HCT116 (cell line): ENCODE measurements around the gene KHSRP. TPM values are rescaled to one million over a fixed set of nuclear protein-coding genes. Genes with fewer than 3 reads are reported as not detected.
A peak's percentile ranks its signal among the peaks of the same experiment; 100 is the strongest.

Experiments used
- ATAC-seq: fragments of 200-7000 bp; cut with Tn5 transposase; 2 replicates; pipeline ENCODE4 v1.9.1; 2020; ENCODE audit warnings: mild to moderate bottlenecking, moderate library complexity
- BruUV-seq: library from RNA; stranded (reverse); fragments of 400-500 nt; replicated peaks from 2 replicates; lab custom pipeline; 2021; lab: Mats Ljungman, UMichigan
- CTCF ChIA-PET: fragments of 300-600 bp; sonication (Branson Sonifier 250); formaldehyde crosslinking; loops from one replicate; lab custom pipeline; 2021; ENCODE audit warnings: antibody characterized with exemption; lab: Charles Lee
- POLR2A ChIA-PET: fragments of 300-600, 350-600 bp; sonication (Branson Sonifier 250); formaldehyde crosslinking; loops from one replicate; lab custom pipeline; 2021; ENCODE audit warnings: antibody characterized with exemption; lab: Charles Lee
- RAD21 ChIA-PET, 2 experiments: fragments of 300-600 bp; sonication (Branson Sonifier 250); formaldehyde crosslinking; loops; one replicate each; lab custom pipeline; 2023; ENCODE audit warnings: low total read pairs in 2 of 2; ENCODE audit not compliant: uncharacterized antibody in 2 of 2, unreplicated experiment in 2 of 2, low non-redundant PET in 1 of 2; lab: Charles Lee
- DNase-seq: peaks from one replicate; pipeline ENCODE4 v3.0.0-alpha.2; 2010; ENCODE audit warnings: low read depth, low spot score
- H2AFZ ChIP-seq: fragments of 200-600 bp; shearing (Covaris generic), sonication (generic); 2 replicates; pipeline ENCODE4 v1.6.1; 2017; ENCODE audit warnings: low read depth, mixed run types, mixed read lengths, antibody characterized with exemption, low read length; ENCODE audit not compliant: poor library complexity, severe bottlenecking
- H3K27ac ChIP-seq: 2 replicates; pipeline ENCODE4 v1.5.1; 2012; ENCODE audit warnings: low read depth, low read length
- H3K27me3 ChIP-seq: fragments of 200-600 bp; sonication (generic); 2 replicates; pipeline ENCODE4 v1.6.1; 2016; ENCODE audit warnings: mixed run types, low read length, mixed read lengths; ENCODE audit not compliant: insufficient read depth
- H3K36me3 ChIP-seq, 2 experiments: fragments of 200-500 bp in 1 of 2; fragments of 200-600 bp in 1 of 2; sonication (Bioruptor generic) in 1 of 2; sonication (generic) in 1 of 2; 2 replicates each; pipeline versions ENCODE4 v1.5.1 to v1.6.1; 2014 to 2016; ENCODE audit warnings: low read length in 2 of 2, inconsistent platforms in 1 of 2, mixed read lengths in 1 of 2, mixed run types in 1 of 2; ENCODE audit not compliant: insufficient read depth in 2 of 2, control insufficient read depth in 1 of 2
- H3K4me1 ChIP-seq, 2 experiments: fragments of 200-600 bp in 1 of 2; sonication (generic) in 1 of 2; 2 replicates each; pipeline versions ENCODE4 v1.5.1 to v1.6.1; 2012 to 2017; ENCODE audit warnings: low read length in 2 of 2, inconsistent platforms in 1 of 2, mild to moderate bottlenecking in 1 of 2, mixed read lengths in 1 of 2, mixed run types in 1 of 2, moderate library complexity in 1 of 2; ENCODE audit not compliant: insufficient read depth in 2 of 2, control insufficient read depth in 1 of 2
- H3K4me2 ChIP-seq: fragments of 200-600 bp; sonication (generic); 2 replicates; pipeline ENCODE4 v1.6.1; 2017; ENCODE audit warnings: mixed run types, low read length, mixed read lengths
- H3K4me3 ChIP-seq, 2 experiments: fragments of 200-600 bp in 1 of 2; sonication (generic) in 1 of 2; replicated peaks in 1 of 2; 2 replicates each; pipeline ENCODE4 v1.5.1; 2011 to 2016; ENCODE audit warnings: low read length in 2 of 2, control low read depth in 1 of 2, low read depth in 1 of 2, mild to moderate bottlenecking in 1 of 2, mixed read lengths in 1 of 2, mixed run types in 1 of 2
- H3K79me2 ChIP-seq: fragments of 200-600 bp; sonication (generic); 2 replicates; pipeline ENCODE4 v1.6.1; 2017; ENCODE audit warnings: mild to moderate bottlenecking, mixed run types, low read length, moderate library complexity, mixed read lengths; ENCODE audit not compliant: insufficient read depth
- H3K9ac ChIP-seq: fragments of 200-600 bp; sonication (generic); 2 replicates; pipeline ENCODE4 v1.6.1; 2016; ENCODE audit warnings: low read length, mixed read lengths
- H3K9me2 ChIP-seq: fragments of 200-600 bp; sonication (generic), shearing (Covaris generic); 2 replicates; pipeline ENCODE4 v1.6.1; 2017; ENCODE audit warnings: mixed run types, mild to moderate bottlenecking, moderate library complexity; ENCODE audit not compliant: insufficient read depth
- H3K9me3 ChIP-seq, 2 experiments: fragments of 200-500 bp in 1 of 2; fragments of 200-600 bp in 1 of 2; sonication (Bioruptor generic) in 1 of 2; sonication (generic) in 1 of 2; 2 replicates each; pipeline ENCODE4 v1.6.1; 2014 to 2017; ENCODE audit warnings: low read length in 2 of 2, mixed read lengths in 2 of 2, inconsistent platforms in 1 of 2, low read depth in 1 of 2, mild to moderate bottlenecking in 1 of 2, mixed run types in 1 of 2, moderate library complexity in 1 of 2; ENCODE audit not compliant: control insufficient read depth in 1 of 2, insufficient read depth in 1 of 2
- H4K20me1 ChIP-seq: fragments of 200-600 bp; sonication (generic), shearing (Covaris generic); 2 replicates; pipeline ENCODE4 v1.6.1; 2017; ENCODE audit warnings: mixed run types, mild to moderate bottlenecking, moderate library complexity; ENCODE audit not compliant: insufficient read depth
- CBX3 ChIP-seq: IDR thresholded peaks from 2 replicates; pipeline ENCODE4 v1.6.1; 2012; ENCODE audit warnings: low read depth
- CEBPB ChIP-seq: IDR thresholded peaks from 2 replicates; pipeline ENCODE4 v1.6.1; 2012; ENCODE audit warnings: low read depth
- EGR1 ChIP-seq: IDR thresholded peaks from 2 replicates; pipeline ENCODE4 v1.6.1; 2012; ENCODE audit warnings: low read depth
- ELF1 ChIP-seq: IDR thresholded peaks from 2 replicates; pipeline ENCODE4 v1.6.1; 2012; ENCODE audit warnings: low read depth, borderline replicate concordance
- EZH2 ChIP-seq: fragments of 200-600 bp; sonication (generic); IDR thresholded peaks from 2 replicates; pipeline ENCODE4 v1.6.1; 2017; ENCODE audit warnings: antibody characterized with exemption, mixed run types
- EZH2phosphoT487 ChIP-seq: fragments of 200-600 bp; IDR thresholded peaks from 2 replicates; pipeline ENCODE4 v1.6.1; 2018; ENCODE audit warnings: antibody characterized with exemption, borderline replicate concordance
- FOSL1 ChIP-seq: IDR thresholded peaks from 2 replicates; pipeline ENCODE4 v1.6.1; 2012; ENCODE audit warnings: low read depth
- JUND ChIP-seq: IDR thresholded peaks from 2 replicates; pipeline ENCODE4 v1.6.1; 2012
- POLR2A ChIP-seq: IDR thresholded peaks from 2 replicates; pipeline ENCODE4 v1.7.0; 2011; ENCODE audit warnings: borderline replicate concordance; ENCODE audit not compliant: insufficient read depth, insufficient read length; ENCODE audit errors: extremely low read depth
- POLR2AphosphoS5 ChIP-seq: IDR thresholded peaks from 2 replicates; pipeline ENCODE4 v1.6.1; 2011; ENCODE audit warnings: mild to moderate bottlenecking, low read depth, low read length, moderate library complexity
- RAD21 ChIP-seq: IDR thresholded peaks from 2 replicates; pipeline ENCODE4 v1.6.1; 2012; ENCODE audit warnings: low read depth, mild to moderate bottlenecking
- SIN3A ChIP-seq: IDR thresholded peaks from 2 replicates; pipeline ENCODE4 v1.6.1; 2012; ENCODE audit warnings: low read depth
- SP1 ChIP-seq: IDR thresholded peaks from 2 replicates; pipeline ENCODE4 v1.6.1; 2012; ENCODE audit warnings: low read depth
- SRF ChIP-seq: IDR thresholded peaks from 2 replicates; pipeline ENCODE4 v1.6.1; 2012; ENCODE audit warnings: low read depth
- TCF7L2 ChIP-seq: IDR thresholded peaks from 2 replicates; pipeline ENCODE4 v1.7.0; 2011; ENCODE audit warnings: borderline replicate concordance, inconsistent platforms; ENCODE audit not compliant: insufficient read depth, insufficient read length; ENCODE audit errors: extremely low read depth
- YY1 ChIP-seq: IDR thresholded peaks from 2 replicates; pipeline ENCODE4 v1.6.1; 2011; ENCODE audit warnings: low read length, low read depth, moderate library complexity, mild to moderate bottlenecking; ENCODE audit not compliant: insufficient replicate concordance; ENCODE audit errors: extremely low read depth
- ZFX ChIP-seq: fragments of 450-650 bp; IDR thresholded peaks from 2 replicates; pipeline ENCODE4 v1.6.1; 2017
- ZNF274 ChIP-seq: fragments of 200-500 bp; sonication (Bioruptor generic); IDR thresholded peaks from 2 replicates; pipeline ENCODE4 v1.6.1; 2014; ENCODE audit warnings: mild to moderate bottlenecking, low read depth, low read length, inconsistent platforms
- intact Hi-C: fragments of 100-400 bp; cut with micrococcal nuclease; formaldehyde crosslinking; loops from 2 replicates; pipeline ENCODE4 v1.10.0; 2022
- total RNA-seq: library from RNA; stranded (reverse); gene quantifications from one replicate; pipeline ENCODE4 v1.2.1, GENCODE V29; 2021; ENCODE audit not compliant: unreplicated experiment
- TF ChIP-seq, protein P1 (sequence below), 3 experiments: fragments of 200-600 bp in 1 of 3; sonication (generic) in 1 of 3; IDR thresholded peaks in 2 of 3; conservative IDR thresholded peaks in 1 of 3; 2 replicates each; pipeline ENCODE4 v1.5.1; 2012 to 2017; ENCODE audit warnings: low read depth in 2 of 3, low read length in 2 of 3, antibody characterized with exemption in 1 of 3, borderline replicate concordance in 1 of 3, control low read depth in 1 of 3, mild to moderate bottlenecking in 1 of 3, mixed read lengths in 1 of 3, mixed run types in 1 of 3, moderate library complexity in 1 of 3; ENCODE audit not compliant: insufficient read depth in 1 of 3
- TF ChIP-seq, protein P2 (sequence below): IDR thresholded peaks from 2 replicates; pipeline ENCODE4 v1.6.1; 2012
- TF ChIP-seq, protein P3 (sequence below): IDR thresholded peaks from 2 replicates; pipeline ENCODE4 v1.6.1; 2011; ENCODE audit warnings: mild to moderate bottlenecking, low read length, moderate library complexity; ENCODE audit not compliant: insufficient replicate concordance; ENCODE audit errors: extremely low read depth
- TF ChIP-seq, protein P4 (sequence below): IDR thresholded peaks from 2 replicates; pipeline ENCODE4 v1.6.1; 2012

Gene KHSRP
- total RNA-seq, 1 experiment from 2014 or later: 553 TPM

DNA sequence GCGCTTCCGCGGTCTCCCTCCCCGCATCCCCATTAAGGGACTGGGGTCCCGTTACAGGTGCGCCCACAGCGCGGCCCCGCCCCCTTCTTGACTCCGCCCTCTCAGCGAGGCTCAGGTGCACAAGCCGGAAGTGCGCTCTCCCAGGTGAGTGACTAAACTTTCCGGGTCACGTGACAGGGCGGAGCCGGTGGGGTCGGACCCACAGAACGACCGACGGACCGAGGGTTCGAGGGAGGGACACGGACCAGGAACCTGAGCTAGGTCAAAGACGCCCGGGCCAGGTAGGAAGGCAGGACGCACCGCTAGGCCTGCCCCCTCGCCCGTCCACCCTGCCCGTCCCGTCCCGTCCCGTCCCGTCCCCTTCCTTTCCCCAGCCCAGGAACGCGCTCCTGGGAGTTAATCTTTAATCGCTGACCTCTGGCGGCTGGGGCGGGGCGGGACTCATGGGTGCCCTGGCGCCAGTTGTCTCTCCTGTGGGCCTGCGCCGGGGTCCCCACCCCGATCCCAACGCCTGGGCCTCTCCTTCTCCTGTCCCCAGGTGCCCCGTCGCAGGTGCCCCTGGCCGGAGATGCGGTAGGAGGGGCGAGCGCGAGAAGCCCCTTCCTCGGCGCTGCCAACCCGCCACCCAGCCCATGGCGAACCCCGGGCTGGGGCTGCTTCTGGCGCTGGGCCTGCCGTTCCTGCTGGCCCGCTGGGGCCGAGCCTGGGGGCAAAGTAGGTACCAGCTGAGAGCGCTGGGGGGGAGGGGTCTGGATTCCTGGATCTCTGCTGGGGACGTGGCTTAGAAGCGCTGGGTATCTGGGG lies 39.7 kb upstream of the KHSRP start, which contains the start of gene CRB3:
TSS of gene CRB3 (plus strand) at position 202 of the 804 bp plus-strand sequence. CDS start at position 633, 431 bp downstream.
- BruUV-seq: no TSS peak
- peak within 1 kb of the TSS; percentile 74 for H3K27ac ChIP-seq
- peak within 1 kb of the TSS; percentile 86 for H3K9ac ChIP-seq
- H2AFZ ChIP-seq: peak within 1 kb of the TSS; percentile 54
- peaks cover 11 to 26% of the 10 kb centered on the region in 2 experiments; a peak in 3 of 4 replicates for H3K4me1 ChIP-seq
- ATAC-seq (peak; percentile 58), DNase-seq (peak; percentile 80)
- H3K27me3 ChIP-seq: no peaks in the 10 kb centered on the region
- H3K4me3 ChIP-seq: peak within 1 kb of the TSS; percentile 84 to 95
- ChIA-PET POLR2A (no interaction called here), RAD21 (interaction anchor here in 1 of 2 experiments (0.6 kb wide), 1 partner anchor 778 kb away, joined by 5 read pairs; no protein-coding TSS in a partner anchor), CTCF (no interaction called here)
- intact Hi-C loops: no loop called here
- H3K4me2 ChIP-seq: peak within 1 kb of the TSS; percentile 93
- H3K36me3 ChIP-seq: peaks cover 0 to 10% of the 10 kb centered on the region in 2 experiments; a peak in 2 of 4 replicates
- peaks cover 14% of the 10 kb centered on the region for H3K79me2 ChIP-seq
- H3K9me3 ChIP-seq: no peaks in the 10 kb centered on the region
- H3K9me2 ChIP-seq: no peaks in the 10 kb centered on the region
- H4K20me1 ChIP-seq: no peaks in the 10 kb centered on the region
- TF ChIP-seq CBX3: no peak
- TF ChIP-seq YY1: no peak
- no peak for TF ChIP-seq EZH2phosphoT487
- TF ChIP-seq, protein P1, sequence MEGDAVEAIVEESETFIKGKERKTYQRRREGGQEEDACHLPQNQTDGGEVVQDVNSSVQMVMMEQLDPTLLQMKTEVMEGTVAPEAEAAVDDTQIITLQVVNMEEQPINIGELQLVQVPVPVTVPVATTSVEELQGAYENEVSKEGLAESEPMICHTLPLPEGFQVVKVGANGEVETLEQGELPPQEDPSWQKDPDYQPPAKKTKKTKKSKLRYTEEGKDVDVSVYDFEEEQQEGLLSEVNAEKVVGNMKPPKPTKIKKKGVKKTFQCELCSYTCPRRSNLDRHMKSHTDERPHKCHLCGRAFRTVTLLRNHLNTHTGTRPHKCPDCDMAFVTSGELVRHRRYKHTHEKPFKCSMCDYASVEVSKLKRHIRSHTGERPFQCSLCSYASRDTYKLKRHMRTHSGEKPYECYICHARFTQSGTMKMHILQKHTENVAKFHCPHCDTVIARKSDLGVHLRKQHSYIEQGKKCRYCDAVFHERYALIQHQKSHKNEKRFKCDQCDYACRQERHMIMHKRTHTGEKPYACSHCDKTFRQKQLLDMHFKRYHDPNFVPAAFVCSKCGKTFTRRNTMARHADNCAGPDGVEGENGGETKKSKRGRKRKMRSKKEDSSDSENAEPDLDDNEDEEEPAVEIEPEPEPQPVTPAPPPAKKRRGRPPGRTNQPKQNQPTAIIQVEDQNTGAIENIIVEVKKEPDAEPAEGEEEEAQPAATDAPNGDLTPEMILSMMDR (IDR thresholded peaks at IDR 0.05 in 2 of 3, conservative IDR thresholded peaks at IDR 0.05 in 1 of 3; ENCODE audit: borderline replicate concordance in 1 of 3, insufficient read depth in 1 of 3, low read depth in 2 of 3, low read length in 2 of 3): no peak
- TF ChIP-seq ZNF274: no peak
- no peak for TF ChIP-seq EZH2
- no peak for TF ChIP-seq JUND
- peak; percentile 69; the same call in 1 of the 2 replicates for TF ChIP-seq SP1
- peak; percentile 89 for TF ChIP-seq POLR2AphosphoS5
- TF ChIP-seq ZFX: 0 out of 2 replicates have a peak, but pooled peaks have one; percentile 49
- no peak for TF ChIP-seq FOSL1
- TF ChIP-seq, protein P2, sequence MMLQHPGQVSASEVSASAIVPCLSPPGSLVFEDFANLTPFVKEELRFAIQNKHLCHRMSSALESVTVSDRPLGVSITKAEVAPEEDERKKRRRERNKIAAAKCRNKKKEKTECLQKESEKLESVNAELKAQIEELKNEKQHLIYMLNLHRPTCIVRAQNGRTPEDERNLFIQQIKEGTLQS: no peak
- TF ChIP-seq, protein P3, sequence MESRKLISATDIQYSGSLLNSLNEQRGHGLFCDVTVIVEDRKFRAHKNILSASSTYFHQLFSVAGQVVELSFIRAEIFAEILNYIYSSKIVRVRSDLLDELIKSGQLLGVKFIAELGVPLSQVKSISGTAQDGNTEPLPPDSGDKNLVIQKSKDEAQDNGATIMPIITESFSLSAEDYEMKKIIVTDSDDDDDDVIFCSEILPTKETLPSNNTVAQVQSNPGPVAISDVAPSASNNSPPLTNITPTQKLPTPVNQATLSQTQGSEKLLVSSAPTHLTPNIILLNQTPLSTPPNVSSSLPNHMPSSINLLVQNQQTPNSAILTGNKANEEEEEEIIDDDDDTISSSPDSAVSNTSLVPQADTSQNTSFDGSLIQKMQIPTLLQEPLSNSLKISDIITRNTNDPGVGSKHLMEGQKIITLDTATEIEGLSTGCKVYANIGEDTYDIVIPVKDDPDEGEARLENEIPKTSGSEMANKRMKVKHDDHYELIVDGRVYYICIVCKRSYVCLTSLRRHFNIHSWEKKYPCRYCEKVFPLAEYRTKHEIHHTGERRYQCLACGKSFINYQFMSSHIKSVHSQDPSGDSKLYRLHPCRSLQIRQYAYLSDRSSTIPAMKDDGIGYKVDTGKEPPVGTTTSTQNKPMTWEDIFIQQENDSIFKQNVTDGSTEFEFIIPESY: no peak
- TF ChIP-seq EGR1: no peak
- TF ChIP-seq CEBPB: no peak
- no peak; the same call in 1 of the 2 replicates for TF ChIP-seq ELF1
- TF ChIP-seq SRF: no peak
- TF ChIP-seq TCF7L2: peak; percentile 49
- TF ChIP-seq POLR2A: no peak
- peak; percentile 74 for TF ChIP-seq SIN3A
- no peak for TF ChIP-seq RAD21
- TF ChIP-seq, protein P4, sequence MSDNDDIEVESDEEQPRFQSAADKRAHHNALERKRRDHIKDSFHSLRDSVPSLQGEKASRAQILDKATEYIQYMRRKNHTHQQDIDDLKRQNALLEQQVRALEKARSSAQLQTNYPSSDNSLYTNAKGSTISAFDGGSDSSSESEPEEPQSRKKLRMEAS: peak; percentile 61; the same call in 1 of the 2 replicates
